Nephron (organoid): ENCODE measurements around the gene DGKI.

Experiments
- H3K27ac Mint-ChIP-seq, 3 experiments: 2 replicates each; pipeline ENCODE4 v1.8.0; 2020; ENCODE audit warnings: mixed read lengths in 3 of 3, mild to moderate bottlenecking in 2 of 3, moderate library complexity in 1 of 3
- H3K27me3 Mint-ChIP-seq: 2 replicates; pipeline ENCODE4 v1.8.0; 2021; ENCODE audit warnings: low read depth, mild to moderate bottlenecking, moderate library complexity, mixed read lengths
- H3K36me3 Mint-ChIP-seq: 2 replicates; pipeline ENCODE4 v1.8.0; 2020; ENCODE audit warnings: low read depth, mixed read lengths
- H3K4me1 Mint-ChIP-seq: 2 replicates; pipeline ENCODE4 v1.8.0; 2020; ENCODE audit warnings: mixed read lengths
- H3K4me3 Mint-ChIP-seq, 3 experiments: 2 replicates each; pipeline ENCODE4 v1.8.0; 2020; ENCODE audit warnings: mild to moderate bottlenecking in 3 of 3, mixed read lengths in 3 of 3, moderate library complexity in 2 of 3
- H3K9me3 Mint-ChIP-seq: 2 replicates; pipeline ENCODE4 v1.8.0; 2020; ENCODE audit warnings: mixed read lengths
- TF ChIP-seq, protein P1 (sequence below), 3 experiments: fragments of 200-600 bp; sonication (generic); IDR thresholded peaks; one replicate each; pipeline ENCODE4 v1.5.0; 2021; ENCODE audit warnings: antibody characterized with exemption in 3 of 3; ENCODE audit not compliant: unreplicated experiment in 3 of 3

Gene DGKI

DNA sequence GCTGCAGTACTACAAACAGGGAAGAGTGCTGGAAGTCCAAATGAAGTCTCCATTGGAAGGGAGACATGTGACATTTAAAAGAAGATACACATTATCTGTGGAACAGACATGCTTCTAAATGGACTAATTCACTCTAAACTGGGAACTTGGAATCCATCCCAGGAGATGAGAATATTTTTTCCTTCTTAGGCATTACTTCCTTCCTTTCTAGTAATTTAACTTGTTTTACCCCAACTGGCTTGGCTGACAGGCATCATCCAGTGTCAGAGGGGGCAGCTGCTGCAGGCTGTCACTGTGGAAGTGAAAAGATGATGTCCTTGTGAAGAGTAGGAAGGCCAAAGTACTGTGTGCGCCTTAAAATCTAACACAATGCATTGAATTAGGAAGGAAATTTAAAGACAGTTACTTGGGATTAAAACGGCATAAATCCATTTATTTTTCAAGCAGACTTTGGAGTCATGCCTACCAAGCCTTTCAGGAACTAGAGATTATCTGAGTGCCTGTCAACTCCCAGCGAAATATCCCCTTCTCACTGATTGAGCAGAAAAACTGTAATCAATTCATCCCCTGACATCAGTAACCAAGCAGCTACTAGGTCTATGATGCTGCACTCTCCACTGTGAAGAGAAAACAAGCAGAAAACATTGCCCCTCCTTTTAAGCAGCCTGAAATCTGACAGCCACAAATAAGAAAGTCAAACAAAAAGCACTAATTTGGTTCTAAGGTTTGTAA, 161.2 kb downstream of the DGKI start:
- peaks cover 6% of the 10 kb centered on the region for H3K27me3 Mint-ChIP-seq
- TF ChIP-seq, protein P1, sequence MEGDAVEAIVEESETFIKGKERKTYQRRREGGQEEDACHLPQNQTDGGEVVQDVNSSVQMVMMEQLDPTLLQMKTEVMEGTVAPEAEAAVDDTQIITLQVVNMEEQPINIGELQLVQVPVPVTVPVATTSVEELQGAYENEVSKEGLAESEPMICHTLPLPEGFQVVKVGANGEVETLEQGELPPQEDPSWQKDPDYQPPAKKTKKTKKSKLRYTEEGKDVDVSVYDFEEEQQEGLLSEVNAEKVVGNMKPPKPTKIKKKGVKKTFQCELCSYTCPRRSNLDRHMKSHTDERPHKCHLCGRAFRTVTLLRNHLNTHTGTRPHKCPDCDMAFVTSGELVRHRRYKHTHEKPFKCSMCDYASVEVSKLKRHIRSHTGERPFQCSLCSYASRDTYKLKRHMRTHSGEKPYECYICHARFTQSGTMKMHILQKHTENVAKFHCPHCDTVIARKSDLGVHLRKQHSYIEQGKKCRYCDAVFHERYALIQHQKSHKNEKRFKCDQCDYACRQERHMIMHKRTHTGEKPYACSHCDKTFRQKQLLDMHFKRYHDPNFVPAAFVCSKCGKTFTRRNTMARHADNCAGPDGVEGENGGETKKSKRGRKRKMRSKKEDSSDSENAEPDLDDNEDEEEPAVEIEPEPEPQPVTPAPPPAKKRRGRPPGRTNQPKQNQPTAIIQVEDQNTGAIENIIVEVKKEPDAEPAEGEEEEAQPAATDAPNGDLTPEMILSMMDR (IDR thresholded peaks at IDR 0.05; ENCODE audit: unreplicated experiment in 3 of 3) = no peak
- no peak overlapping the region for H3K27ac Mint-ChIP-seq
- no peak overlapping the region for H3K4me3 Mint-ChIP-seq
- no peaks in the 10 kb centered on the region for H3K36me3 Mint-ChIP-seq
- no peaks in the 10 kb centered on the region for H3K4me1 Mint-ChIP-seq
- H3K9me3 Mint-ChIP-seq = no peaks in the 10 kb centered on the region

DNA sequence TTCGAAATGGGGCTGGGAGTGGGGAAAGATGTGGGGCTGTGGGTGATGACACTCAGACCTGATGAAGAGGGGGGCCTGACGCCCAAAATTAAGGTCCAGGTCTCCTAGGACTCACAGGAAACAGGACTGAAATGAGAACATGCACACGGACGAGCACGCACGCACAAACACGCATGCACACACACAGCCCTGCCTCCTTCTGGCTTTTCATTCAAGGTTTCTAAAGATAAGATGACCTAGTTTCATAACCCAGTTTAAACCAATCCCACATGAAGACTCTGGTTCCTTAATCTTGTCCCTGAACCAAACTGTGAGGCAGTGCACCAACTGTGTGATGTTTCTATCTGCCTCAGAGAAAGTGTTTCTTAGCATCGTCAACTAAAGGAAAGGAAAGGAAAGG, 162.0 kb downstream of the DGKI start:
- TF ChIP-seq, protein P1 (IDR thresholded peaks at IDR 0.05; ENCODE audit: unreplicated experiment in 3 of 3) = no peak
- Mint-ChIP-seq H3K9me3 (no peaks in the 10 kb centered on the region), H3K4me3 (no peak overlapping the region), H3K27me3 (peaks cover 6% of the 10 kb centered on the region), H3K4me1 (no peaks in the 10 kb centered on the region), H3K36me3 (no peaks in the 10 kb centered on the region), H3K27ac (no peak overlapping the region)

DNA sequence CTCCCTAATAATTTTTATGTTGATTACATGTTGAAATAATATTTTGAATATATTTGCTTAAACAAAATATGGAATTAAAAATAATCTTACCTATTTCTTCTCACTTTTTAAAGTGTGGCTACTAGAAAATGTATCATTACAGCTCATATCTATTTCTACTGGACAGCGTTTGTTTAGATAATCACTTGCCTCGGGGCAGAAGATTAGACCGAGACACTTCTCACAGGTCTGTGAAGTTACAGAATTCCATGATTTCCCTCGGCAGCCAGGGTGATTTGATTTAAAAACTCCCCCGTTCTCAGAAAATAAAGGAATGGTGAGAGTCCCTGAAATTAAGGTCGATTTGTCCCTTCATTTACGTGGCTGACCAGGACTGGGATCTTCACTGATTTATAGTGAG, 162.5 kb downstream of the DGKI start:
- TF ChIP-seq, protein P1 (IDR thresholded peaks at IDR 0.05; ENCODE audit: unreplicated experiment in 3 of 3) = no peak
- no peaks in the 10 kb centered on the region for H3K9me3 Mint-ChIP-seq
- no peak overlapping the region for H3K27ac Mint-ChIP-seq
- H3K36me3 Mint-ChIP-seq = no peaks in the 10 kb centered on the region
- no peaks in the 10 kb centered on the region for H3K4me1 Mint-ChIP-seq
- H3K27me3 Mint-ChIP-seq = peaks cover 6% of the 10 kb centered on the region
- no peak overlapping the region for H3K4me3 Mint-ChIP-seq

DNA sequence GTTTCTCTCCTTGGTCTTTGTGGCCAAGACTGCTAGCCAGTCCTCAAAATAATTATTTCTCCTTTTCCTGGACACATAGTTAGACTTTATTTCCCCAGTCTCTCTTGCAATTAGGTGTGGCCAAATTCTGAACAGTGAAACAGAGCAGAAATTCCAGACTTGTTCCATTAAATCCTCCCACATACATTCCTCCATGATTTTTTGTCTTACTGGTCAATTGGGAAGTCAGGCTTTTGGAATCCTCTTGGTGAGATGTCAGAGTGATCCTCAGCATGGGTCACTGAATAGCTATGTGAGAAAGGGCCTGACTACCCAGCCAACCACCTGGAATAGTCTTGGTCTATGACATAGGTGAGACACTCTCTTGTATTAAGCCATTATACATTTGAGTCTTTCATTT, 164.2 kb downstream of the DGKI start:
- Mint-ChIP-seq H3K27ac (no peak overlapping the region), H3K36me3 (no peaks in the 10 kb centered on the region), H3K9me3 (no peaks in the 10 kb centered on the region), H3K4me3 (no peak overlapping the region), H3K4me1 (no peaks in the 10 kb centered on the region), H3K27me3 (peaks cover 6% of the 10 kb centered on the region)
- TF ChIP-seq, protein P1 (IDR thresholded peaks at IDR 0.05; ENCODE audit: unreplicated experiment in 3 of 3) = no peak

DNA sequence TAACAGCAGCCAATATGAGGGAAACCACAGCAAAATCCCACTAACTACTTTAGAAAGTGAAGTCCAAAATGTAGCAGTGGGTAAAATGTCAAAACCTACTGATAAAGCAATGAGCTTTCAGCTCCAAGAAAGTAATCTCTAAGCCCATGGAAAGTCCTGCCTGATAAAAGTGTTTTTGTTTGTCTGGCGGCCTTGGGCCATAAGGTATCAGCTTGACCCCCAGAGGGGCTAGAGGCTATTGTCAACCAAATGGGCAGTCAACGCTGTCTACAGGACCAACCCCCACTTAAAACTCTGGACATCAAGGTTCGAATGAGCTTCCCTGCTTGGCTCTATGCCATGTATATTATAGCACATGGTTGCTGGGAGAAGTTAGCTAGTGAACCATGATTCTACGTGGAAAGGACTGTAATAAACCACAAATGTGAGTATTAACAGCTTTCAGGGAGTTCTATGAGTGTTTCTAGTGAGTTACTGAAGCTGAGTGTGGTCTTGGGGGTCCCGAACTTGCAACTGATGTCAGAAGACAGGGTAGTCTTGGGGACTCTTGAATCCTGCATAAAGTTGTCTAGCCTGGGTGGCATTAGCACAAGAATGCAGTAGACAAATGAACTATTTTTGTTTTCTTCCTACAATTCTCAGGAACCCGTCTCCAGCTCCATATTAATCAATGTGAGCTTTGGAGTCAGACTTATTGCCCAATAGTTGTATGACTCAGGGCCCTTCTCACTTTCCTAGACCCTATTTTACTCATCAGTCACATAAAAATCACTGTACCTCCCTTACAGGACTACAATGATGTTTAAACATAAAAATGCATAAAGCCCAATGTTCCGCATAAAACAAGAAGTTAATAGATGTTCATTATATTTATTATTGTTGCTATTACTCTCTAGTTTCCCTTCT, 164.9 kb downstream of the DGKI start:
- H3K4me1 Mint-ChIP-seq = no peaks in the 10 kb centered on the region
- peaks cover 6% of the 10 kb centered on the region for H3K27me3 Mint-ChIP-seq
- no peak overlapping the region for H3K27ac Mint-ChIP-seq
- TF ChIP-seq, protein P1 (IDR thresholded peaks at IDR 0.05; ENCODE audit: unreplicated experiment in 3 of 3) = no peak
- H3K4me3 Mint-ChIP-seq = no peak overlapping the region
- no peaks in the 10 kb centered on the region for H3K36me3 Mint-ChIP-seq
- no peaks in the 10 kb centered on the region for H3K9me3 Mint-ChIP-seq
